ENCODE data around the gene CSNK1G1.

CSNK1G1 gene

DNA sequence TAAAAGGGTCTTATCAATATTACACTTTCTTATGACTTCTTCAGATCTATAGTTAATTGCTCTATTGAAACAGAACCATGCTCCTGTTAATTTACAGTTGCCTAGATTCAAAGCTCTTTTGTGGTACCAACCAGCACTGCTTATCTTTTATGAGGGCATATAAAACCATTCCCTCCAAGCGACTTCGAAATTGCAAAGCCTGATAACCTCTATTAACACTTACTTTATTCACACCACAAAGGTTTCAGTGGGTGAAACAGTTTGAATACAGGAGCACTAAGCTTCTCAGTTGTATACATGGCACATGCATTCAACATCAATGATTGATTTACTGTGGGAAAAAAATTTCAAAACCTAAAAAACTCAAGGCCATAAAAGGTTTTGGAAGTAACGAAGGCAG, 118.3 kb downstream of the CSNK1G1 start:
- H3K4me2 ChIP-seq (ENCODE audit: low read length): no peak overlapping the region
- H3K79me2 ChIP-seq (ENCODE audit: control insufficient read depth, low read length): peaks cover 3% of the 10 kb centered on the region; the same call in 1 of the 2 replicates
- H3K9me2 ChIP-seq (replicated peaks; ENCODE audit: control insufficient read depth, low read length): no peaks in the 10 kb centered on the region

DNA sequence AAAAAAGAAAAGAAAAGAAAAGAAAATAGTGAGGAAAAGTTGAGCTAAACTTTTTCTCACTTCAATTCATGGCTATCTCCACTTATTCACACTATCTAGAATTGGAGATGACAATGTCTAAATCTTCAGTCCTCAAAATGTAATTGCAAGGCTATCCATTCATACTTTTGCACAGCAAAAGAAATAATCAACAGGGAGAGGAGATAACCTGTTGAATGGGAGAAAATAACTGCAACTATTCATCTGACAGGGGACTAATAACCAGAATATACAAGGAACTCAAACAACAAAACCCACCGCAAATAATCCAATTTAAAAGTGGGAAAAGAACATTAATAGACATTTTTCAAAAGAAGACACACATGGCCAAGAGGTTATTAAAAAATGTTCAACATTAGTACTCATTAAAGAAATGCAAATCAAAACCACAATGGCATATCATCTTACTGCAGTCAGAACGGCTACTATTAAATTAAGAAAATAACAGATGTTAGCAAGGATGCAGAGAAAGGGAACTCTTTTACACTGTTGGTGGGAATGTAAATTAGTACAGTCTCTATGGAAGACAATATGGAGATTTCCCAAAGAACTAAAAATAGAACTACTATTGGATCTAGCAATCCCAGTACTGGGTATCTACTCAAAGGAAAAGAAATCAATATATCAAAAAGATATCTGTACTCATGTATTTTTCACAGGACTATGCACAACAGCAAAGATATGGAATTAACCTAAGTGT, 119.6 kb downstream of the CSNK1G1 start:
- no peaks in the 10 kb centered on the region for H3K36me3 ChIP-seq (ENCODE audit: control insufficient read depth, low read length)
- H3K9me3 ChIP-seq (ENCODE audit: control insufficient read depth, insufficient read depth, low read length): no peaks in the 10 kb centered on the region
- H3K27me3 ChIP-seq (ENCODE audit: control insufficient read depth, low read length): no peaks in the 10 kb centered on the region
- no peaks in the 10 kb centered on the region for H3K79me2 ChIP-seq (ENCODE audit: control insufficient read depth, low read length)
- H3K4me2 ChIP-seq (ENCODE audit: low read length): no peak overlapping the region
- H3K4me3 ChIP-seq (ENCODE audit: low read length): no peak overlapping the region
- H3K27ac ChIP-seq (ENCODE audit: low read depth, low read length): no peak overlapping the region
- H4K20me1 ChIP-seq (ENCODE audit: control insufficient read depth, insufficient read depth, low read depth, low read length): no peaks in the 10 kb centered on the region
- TF ChIP-seq EZH2phosphoT487 (IDR thresholded peaks at IDR 0.05; ENCODE audit: borderline replicate concordance, low read length): no peak
- TF ChIP-seq, protein P1, sequence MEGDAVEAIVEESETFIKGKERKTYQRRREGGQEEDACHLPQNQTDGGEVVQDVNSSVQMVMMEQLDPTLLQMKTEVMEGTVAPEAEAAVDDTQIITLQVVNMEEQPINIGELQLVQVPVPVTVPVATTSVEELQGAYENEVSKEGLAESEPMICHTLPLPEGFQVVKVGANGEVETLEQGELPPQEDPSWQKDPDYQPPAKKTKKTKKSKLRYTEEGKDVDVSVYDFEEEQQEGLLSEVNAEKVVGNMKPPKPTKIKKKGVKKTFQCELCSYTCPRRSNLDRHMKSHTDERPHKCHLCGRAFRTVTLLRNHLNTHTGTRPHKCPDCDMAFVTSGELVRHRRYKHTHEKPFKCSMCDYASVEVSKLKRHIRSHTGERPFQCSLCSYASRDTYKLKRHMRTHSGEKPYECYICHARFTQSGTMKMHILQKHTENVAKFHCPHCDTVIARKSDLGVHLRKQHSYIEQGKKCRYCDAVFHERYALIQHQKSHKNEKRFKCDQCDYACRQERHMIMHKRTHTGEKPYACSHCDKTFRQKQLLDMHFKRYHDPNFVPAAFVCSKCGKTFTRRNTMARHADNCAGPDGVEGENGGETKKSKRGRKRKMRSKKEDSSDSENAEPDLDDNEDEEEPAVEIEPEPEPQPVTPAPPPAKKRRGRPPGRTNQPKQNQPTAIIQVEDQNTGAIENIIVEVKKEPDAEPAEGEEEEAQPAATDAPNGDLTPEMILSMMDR (IDR thresholded peaks at IDR 0.05; ENCODE audit: low read depth, low read length, poor library complexity, severe bottlenecking): no peak
- peaks cover 13% of the 10 kb centered on the region for H3K4me1 ChIP-seq (ENCODE audit: control insufficient read depth, low read length)
- H3F3A ChIP-seq (ENCODE audit: control insufficient read depth, insufficient read depth): no peaks in the 10 kb centered on the region
- no peaks in the 10 kb centered on the region for H3K9me2 ChIP-seq (replicated peaks; ENCODE audit: control insufficient read depth, low read length)

More for the DNA sequence above, 118.3 kb downstream of the CSNK1G1 start:
- TF ChIP-seq, protein P1 (IDR thresholded peaks at IDR 0.05; ENCODE audit: low read depth, low read length, poor library complexity, severe bottlenecking): no peak
- TF ChIP-seq EZH2phosphoT487 (IDR thresholded peaks at IDR 0.05; ENCODE audit: borderline replicate concordance, low read length): no peak
- no peaks in the 10 kb centered on the region for H3F3A ChIP-seq (ENCODE audit: control insufficient read depth, insufficient read depth)
- no peaks in the 10 kb centered on the region for H3K27me3 ChIP-seq (ENCODE audit: control insufficient read depth, low read length)
- H3K9me3 ChIP-seq (ENCODE audit: control insufficient read depth, insufficient read depth, low read length): no peaks in the 10 kb centered on the region
- H3K4me3 ChIP-seq (ENCODE audit: low read length): no peak overlapping the region
- H3K36me3 ChIP-seq (ENCODE audit: control insufficient read depth, low read length): no peaks in the 10 kb centered on the region
- peaks cover 6% of the 10 kb centered on the region for H3K4me1 ChIP-seq (ENCODE audit: control insufficient read depth, low read length)
- H4K20me1 ChIP-seq (ENCODE audit: control insufficient read depth, insufficient read depth, low read depth, low read length): no peaks in the 10 kb centered on the region
- no peak overlapping the region for H3K27ac ChIP-seq (ENCODE audit: low read depth, low read length)

DNA sequence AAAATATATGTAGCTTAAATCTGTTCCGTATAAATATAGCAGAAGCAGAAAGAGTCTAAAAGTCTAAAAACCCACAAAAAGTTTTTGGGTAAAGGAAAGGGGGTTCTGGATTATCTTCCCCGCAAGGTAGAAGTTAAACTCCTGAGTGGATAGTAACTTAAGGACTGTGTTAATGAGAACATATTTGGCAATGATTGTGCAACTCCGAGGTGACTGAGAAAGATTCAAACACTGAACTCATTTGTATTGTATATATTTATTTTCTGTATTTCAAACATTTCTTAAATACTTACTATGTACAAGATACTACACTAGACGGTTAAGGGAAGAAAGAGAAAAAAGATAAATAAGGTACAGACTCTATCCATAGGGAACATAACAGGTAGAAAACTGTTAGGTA, 120.4 kb downstream of the CSNK1G1 start:
- Histone ChIP-seq H3K36me3 (ENCODE audit: control insufficient read depth, low read length) (no peaks in the 10 kb centered on the region), H3K4me2 (ENCODE audit: low read length) (no peak overlapping the region), H3K9me2 (replicated peaks; ENCODE audit: control insufficient read depth, low read length) (no peaks in the 10 kb centered on the region), H4K20me1 (ENCODE audit: control insufficient read depth, insufficient read depth, low read depth, low read length) (no peaks in the 10 kb centered on the region), H3K27me3 (ENCODE audit: control insufficient read depth, low read length) (no peaks in the 10 kb centered on the region), H3K9me3 (ENCODE audit: control insufficient read depth, insufficient read depth, low read length) (no peaks in the 10 kb centered on the region), H3K27ac (ENCODE audit: low read depth, low read length) (no peak overlapping the region), H3F3A (ENCODE audit: control insufficient read depth, insufficient read depth) (no peaks in the 10 kb centered on the region), H3K4me3 (ENCODE audit: low read length) (no peak overlapping the region), H3K4me1 (ENCODE audit: control insufficient read depth, low read length) (peaks cover 13% of the 10 kb centered on the region), H3K79me2 (ENCODE audit: control insufficient read depth, low read length) (no peaks in the 10 kb centered on the region)
- TF ChIP-seq EZH2phosphoT487 (IDR thresholded peaks at IDR 0.05; ENCODE audit: borderline replicate concordance, low read length): no peak
- TF ChIP-seq, protein P1 (IDR thresholded peaks at IDR 0.05; ENCODE audit: low read depth, low read length, poor library complexity, severe bottlenecking): no peak
